SU-DHL-6 (cell line): ENCODE data around the gene AEN.

Experiments
- EZH2phosphoT487 ChIP-seq: fragments of 200-600 bp; sonication (generic), shearing (Covaris generic); conservative IDR thresholded peaks from 2 replicates; pipeline ENCODE4 v1.6.1; 2018; ENCODE audit warnings: mild to moderate bottlenecking, antibody characterized with exemption, low read length, moderate library complexity, mixed read lengths
- TF ChIP-seq, protein P1 (sequence below): fragments of 200-600 bp; sonication (generic); IDR thresholded peaks from one replicate; pipeline ENCODE4 v1.5.1; 2017; ENCODE audit warnings: antibody characterized with exemption, mild to moderate bottlenecking, low read length, moderate library complexity; ENCODE audit not compliant: insufficient read depth, poor library complexity, severe bottlenecking

DNA sequence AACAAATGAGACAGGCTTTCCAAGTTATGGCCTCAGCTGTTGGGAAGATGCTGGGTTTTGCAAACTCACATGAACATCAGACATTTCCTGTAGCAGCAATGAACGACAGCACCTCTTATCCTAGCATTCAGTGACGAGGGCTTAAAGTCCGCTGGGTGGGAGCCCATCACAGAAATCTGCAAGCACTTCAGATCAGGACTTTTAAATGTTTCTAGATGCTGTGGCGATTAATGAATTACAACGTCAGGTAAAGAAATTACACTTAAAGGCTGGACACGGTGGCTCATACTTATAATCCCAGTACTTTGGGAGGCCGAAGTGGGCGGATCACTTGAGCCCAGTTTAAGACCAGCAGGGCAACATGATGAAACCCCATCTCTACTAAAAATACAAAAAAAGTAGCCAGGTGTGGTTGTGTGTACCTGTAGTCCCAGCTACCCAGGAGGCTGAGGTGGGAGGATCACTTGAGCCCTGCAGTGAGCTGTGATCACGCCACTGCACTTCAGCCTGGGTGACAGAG, 3.9 kb downstream of the AEN start:
- TF ChIP-seq, protein P1, sequence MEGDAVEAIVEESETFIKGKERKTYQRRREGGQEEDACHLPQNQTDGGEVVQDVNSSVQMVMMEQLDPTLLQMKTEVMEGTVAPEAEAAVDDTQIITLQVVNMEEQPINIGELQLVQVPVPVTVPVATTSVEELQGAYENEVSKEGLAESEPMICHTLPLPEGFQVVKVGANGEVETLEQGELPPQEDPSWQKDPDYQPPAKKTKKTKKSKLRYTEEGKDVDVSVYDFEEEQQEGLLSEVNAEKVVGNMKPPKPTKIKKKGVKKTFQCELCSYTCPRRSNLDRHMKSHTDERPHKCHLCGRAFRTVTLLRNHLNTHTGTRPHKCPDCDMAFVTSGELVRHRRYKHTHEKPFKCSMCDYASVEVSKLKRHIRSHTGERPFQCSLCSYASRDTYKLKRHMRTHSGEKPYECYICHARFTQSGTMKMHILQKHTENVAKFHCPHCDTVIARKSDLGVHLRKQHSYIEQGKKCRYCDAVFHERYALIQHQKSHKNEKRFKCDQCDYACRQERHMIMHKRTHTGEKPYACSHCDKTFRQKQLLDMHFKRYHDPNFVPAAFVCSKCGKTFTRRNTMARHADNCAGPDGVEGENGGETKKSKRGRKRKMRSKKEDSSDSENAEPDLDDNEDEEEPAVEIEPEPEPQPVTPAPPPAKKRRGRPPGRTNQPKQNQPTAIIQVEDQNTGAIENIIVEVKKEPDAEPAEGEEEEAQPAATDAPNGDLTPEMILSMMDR, result no peak
- TF ChIP-seq EZH2phosphoT487, result no peak
